HAP-1 (cell line): ENCODE data around the gene TACC2.
"Not testable (repeated sequence)": the region's sequence is repeated elsewhere in the genome, so short reads cannot be mapped to it uniquely, and the experiment has no call there.

ENCODE experiments used
- DNase-seq, 2 experiments: peaks; one replicate each; pipeline ENCODE4 v3.0.0-alpha.2; 2016 to 2020; ENCODE audit warnings: low spot score in 2 of 2
- H3K27me3 ChIP-seq: fragments of 250-450 bp; sonication (Bioruptor Pico); 2 replicates; pipeline ENCODE4 v1.5.1; 2020; ENCODE audit warnings: low read depth, mild to moderate bottlenecking, moderate library complexity
- H3K36me3 ChIP-seq: fragments of 250-450 bp; sonication (Bioruptor Pico); replicated peaks from 2 replicates; pipeline ENCODE4 v1.5.1; 2020; ENCODE audit warnings: mild to moderate bottlenecking
- H3K4me1 ChIP-seq: fragments of 250-450 bp; sonication (Bioruptor Pico); 2 replicates; pipeline ENCODE4 v1.5.1; 2020; ENCODE audit warnings: mild to moderate bottlenecking
- H3K4me3 ChIP-seq: fragments of 250-450 bp; sonication (Bioruptor Pico); 2 replicates; pipeline ENCODE4 v1.5.1; 2020; ENCODE audit warnings: mild to moderate bottlenecking, moderate library complexity
- H3K9me3 ChIP-seq: fragments of 250-450 bp; sonication (Bioruptor Pico); 2 replicates; pipeline ENCODE4 v1.5.1; 2020; ENCODE audit warnings: mild to moderate bottlenecking, moderate library complexity
- in situ Hi-C: fragments of 300-500 bp; cut with MboI; formaldehyde crosslinking; loops from 3 replicates; pipeline ENCODE4 v1.14.3; 2020; ENCODE audit warnings: low sequenced_read_pairs, inconsistent platforms, mixed read lengths

TACC2 gene

GRCh38 chr10:122051609-122052385 lies 62.8 kb downstream of the TACC2 start:
- Histone ChIP-seq H3K4me3 (no peak overlapping the region), H3K9me3 (no peaks in the 10 kb centered on the region), H3K4me1 (peaks cover 5% of the 10 kb centered on the region; the same call in 1 of the 2 replicates), H3K27me3 (no peaks in the 10 kb centered on the region), H3K36me3 (no peaks in the 10 kb centered on the region)
- in situ Hi-C loops: no loop called here
- peak in 1 of 2 experiments; percentile 73 for DNase-seq

DNA sequence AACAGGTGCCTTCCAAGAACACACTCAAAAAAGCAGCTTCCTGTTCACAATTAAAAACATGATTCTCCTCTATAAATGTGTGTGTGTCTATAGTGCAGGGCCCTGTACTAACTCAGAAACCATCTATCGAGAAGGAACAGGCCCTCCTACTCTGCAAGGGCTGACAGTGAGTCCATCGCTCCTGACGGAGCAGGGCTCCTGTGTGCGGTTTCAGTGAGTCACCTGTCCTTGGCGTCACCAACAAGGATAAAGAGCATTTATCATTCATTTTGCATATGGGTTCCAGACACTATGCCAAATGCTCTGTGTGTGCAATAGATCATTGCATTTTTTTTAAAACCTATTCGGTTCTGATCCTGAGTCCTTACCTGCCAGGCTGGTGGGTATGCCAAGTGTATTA lies 63.7 kb downstream of the TACC2 start:
- H3K27me3 ChIP-seq: no peaks in the 10 kb centered on the region
- no peaks in the 10 kb centered on the region for H3K36me3 ChIP-seq
- H3K4me1 ChIP-seq: peaks cover 5% of the 10 kb centered on the region; the same call in 1 of the 2 replicates
- H3K9me3 ChIP-seq: no peaks in the 10 kb centered on the region
- H3K4me3 ChIP-seq: no peak overlapping the region
- in situ Hi-C loops: no loop called here
- no peak for DNase-seq

DNA sequence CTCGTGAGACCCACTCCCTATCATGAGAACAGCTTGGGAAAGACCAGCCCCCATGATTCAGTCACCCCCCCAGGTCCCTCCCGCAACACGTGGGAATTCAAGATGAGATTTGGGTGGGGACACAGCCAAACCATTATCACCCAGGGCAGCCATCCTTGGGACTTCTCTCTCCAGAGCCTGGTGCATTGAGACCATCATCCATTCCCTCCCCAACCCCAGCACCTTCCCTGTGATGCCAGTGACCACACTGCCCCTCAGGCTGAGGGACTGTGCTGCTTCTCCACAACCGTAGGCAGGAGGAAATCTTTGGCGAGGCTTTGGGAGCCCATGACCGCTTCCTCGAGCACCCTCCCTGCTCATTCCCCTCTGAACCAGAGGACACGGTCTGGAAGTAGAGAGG lies 64.4 kb downstream of the TACC2 start:
- in situ Hi-C loops: no loop called here

DNA sequence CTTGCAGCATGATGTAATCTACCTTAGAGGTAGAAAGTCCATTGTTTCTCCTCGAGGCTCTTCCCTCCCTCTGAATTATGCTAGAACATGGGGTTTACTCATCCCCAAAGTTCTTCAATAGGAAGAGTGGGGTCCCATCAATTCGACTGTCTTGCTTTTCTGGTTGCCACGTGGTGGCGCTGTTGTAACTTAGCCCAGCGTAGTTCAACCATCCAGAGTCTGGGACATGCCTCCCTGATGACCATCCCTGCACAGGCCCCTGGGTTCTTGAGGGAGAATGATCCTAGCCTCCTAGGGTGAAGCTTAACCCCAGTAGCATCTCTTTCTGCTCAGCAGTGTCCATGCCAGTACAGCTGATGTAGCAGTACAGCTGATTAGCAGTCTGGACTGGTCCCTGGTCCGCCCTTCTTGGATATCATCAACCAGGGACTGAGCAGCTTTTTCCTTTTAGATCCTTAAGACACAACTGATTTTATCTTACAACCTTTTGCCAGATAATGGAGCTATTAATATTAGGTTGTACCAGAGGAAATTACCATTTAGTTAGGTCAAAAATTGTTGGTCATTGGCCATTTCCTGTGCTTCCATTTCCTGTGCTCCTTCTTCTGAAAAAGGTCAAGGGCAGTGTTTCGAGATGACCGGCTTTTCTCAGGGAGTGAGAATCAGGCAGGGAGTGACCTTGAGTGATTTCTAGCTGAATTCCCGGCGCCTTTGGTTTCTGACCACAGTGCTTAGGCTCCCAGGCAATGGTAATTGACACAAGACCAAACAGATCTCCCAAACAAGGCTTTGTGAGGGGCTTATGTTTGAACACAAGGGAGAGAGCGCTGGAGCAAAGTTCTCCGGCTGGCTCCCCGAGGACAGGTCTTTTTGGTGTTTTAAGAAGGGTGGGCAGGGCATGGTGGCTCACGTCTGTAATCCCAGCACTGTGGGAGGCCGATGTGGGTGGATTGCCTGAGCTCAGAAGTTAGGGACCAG lies 65.4 kb downstream of the TACC2 start:
- Histone ChIP-seq H3K4me1 (no peaks in the 10 kb centered on the region), H3K36me3 (no peaks in the 10 kb centered on the region), H3K9me3 (no peaks in the 10 kb centered on the region), H3K4me3 (no peak overlapping the region), H3K27me3 (no peaks in the 10 kb centered on the region)
- in situ Hi-C loops: no loop called here
- peak in 1 of 2 experiments; percentile 71 for DNase-seq

More for the DNA sequence above, 64.4 kb downstream of the TACC2 start:
- H3K9me3 ChIP-seq: no peaks in the 10 kb centered on the region
- no peak for DNase-seq
- peaks cover 5% of the 10 kb centered on the region; the same call in 1 of the 2 replicates for H3K4me1 ChIP-seq
- no peaks in the 10 kb centered on the region for H3K27me3 ChIP-seq
- no peaks in the 10 kb centered on the region for H3K36me3 ChIP-seq
- no peak overlapping the region for H3K4me3 ChIP-seq

DNA sequence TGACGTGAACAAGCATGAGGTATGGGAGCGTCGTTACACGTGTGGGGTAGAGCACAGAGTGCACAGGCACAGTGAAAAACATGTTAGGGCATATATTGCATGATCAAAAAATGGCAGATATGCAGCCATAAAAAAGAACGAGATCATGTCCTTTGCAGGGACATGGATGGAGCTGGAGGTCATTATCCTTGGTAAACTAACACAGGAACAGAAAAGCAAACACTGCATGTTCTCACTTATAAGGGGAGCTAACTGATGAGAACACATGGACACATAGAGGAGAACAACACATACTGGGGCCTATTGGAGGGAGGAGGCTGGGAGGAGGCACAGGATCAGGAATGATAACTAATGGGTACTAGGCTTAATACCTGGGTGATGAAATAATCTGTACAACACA lies 66.3 kb downstream of the TACC2 start:
- in situ Hi-C loops: no loop called here
- no peaks in the 10 kb centered on the region for H3K36me3 ChIP-seq
- H3K4me1 ChIP-seq: no peaks in the 10 kb centered on the region
- H3K9me3 ChIP-seq: no peaks in the 10 kb centered on the region
- H3K4me3 ChIP-seq: no peak overlapping the region
- no peak for DNase-seq
- H3K27me3 ChIP-seq: no peaks in the 10 kb centered on the region

GRCh38 chr10:122056431-122057094 lies 67.6 kb downstream of the TACC2 start:
- Histone ChIP-seq H3K27me3 (no peaks in the 10 kb centered on the region), H3K9me3 (no peaks in the 10 kb centered on the region), H3K4me1 (no peaks in the 10 kb centered on the region), H3K36me3 (no peaks in the 10 kb centered on the region), H3K4me3 (no peak overlapping the region)
- in situ Hi-C loops: no loop called here
- no peak for DNase-seq

DNA sequence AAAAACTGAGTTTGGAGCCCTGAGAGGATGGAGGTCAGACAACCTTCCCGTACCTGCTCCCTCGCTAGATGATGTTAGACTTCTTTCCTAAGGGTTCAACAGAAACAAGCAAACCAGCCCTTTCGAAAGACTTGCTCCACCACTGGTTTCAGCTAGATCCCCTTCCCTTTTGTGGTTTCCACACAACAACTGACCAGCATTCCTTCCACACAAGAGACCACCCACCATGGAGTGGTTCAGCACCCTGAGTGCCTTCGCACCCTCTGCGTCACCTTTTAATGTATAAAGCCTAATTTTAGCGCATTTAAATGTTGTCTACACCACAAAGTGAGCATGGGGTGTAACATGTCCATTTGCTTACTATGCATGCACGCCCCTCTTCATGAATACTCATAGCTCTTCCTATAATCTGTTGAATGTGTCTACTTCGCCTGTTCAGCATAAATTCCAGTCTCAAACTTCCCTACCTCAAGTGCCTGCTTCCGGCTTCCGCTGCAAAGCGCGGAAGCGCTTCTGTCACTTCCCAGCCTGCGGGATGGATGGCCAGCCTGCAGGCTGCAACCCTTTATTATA lies 69.0 kb downstream of the TACC2 start:
- in situ Hi-C loops: no loop called here
- Histone ChIP-seq H3K4me3 (no peak overlapping the region), H3K27me3 (no peaks in the 10 kb centered on the region), H3K36me3 (no peaks in the 10 kb centered on the region), H3K4me1 (peaks cover 1% of the 10 kb centered on the region; the same call in 1 of the 2 replicates), H3K9me3 (no peaks in the 10 kb centered on the region)
- no peak for DNase-seq

GRCh38 chr10:122060250-122060649 lies 71.3 kb downstream of the TACC2 start:
- Histone ChIP-seq H3K4me3 (no peak overlapping the region), H3K4me1 (peaks cover 8% of the 10 kb centered on the region), H3K27me3 (no peaks in the 10 kb centered on the region), H3K36me3 (no peaks in the 10 kb centered on the region), H3K9me3 (no peaks in the 10 kb centered on the region)
- in situ Hi-C loops: no loop called here
- DNase-seq: no peak

GRCh38 chr10:122062831-122063674 lies 74.1 kb downstream of the TACC2 start:
- in situ Hi-C loops: no loop called here
- H3K9me3 ChIP-seq: no peaks in the 10 kb centered on the region; the same call in 1 of the 2 replicates
- H3K36me3 ChIP-seq: no peaks in the 10 kb centered on the region
- peaks cover 8% of the 10 kb centered on the region for H3K4me1 ChIP-seq
- no peaks in the 10 kb centered on the region for H3K27me3 ChIP-seq
- peak; percentile 59 to 68 for DNase-seq
- H3K4me3 ChIP-seq: no peak overlapping the region

GRCh38 chr10:122066337-122066939 lies 77.5 kb downstream of the TACC2 start:
- H3K27me3 ChIP-seq, H3K9me3 ChIP-seq, H3K36me3 ChIP-seq, in situ Hi-C loops, H3K4me3 ChIP-seq, DNase-seq, H3K4me1 ChIP-seq: not testable (repeated sequence)

- DNase-seq: no peak
- H3K27me3 ChIP-seq: no peaks in the 10 kb centered on the region
- in situ Hi-C loops: no loop called here
- no peak overlapping the region for H3K4me3 ChIP-seq
- H3K9me3 ChIP-seq: no peaks in the 10 kb centered on the region; the same call in 1 of the 2 replicates
- no peaks in the 10 kb centered on the region for H3K36me3 ChIP-seq
- peaks cover 5% of the 10 kb centered on the region for H3K4me1 ChIP-seq
Observed at GRCh38 chr10:122068844-122069243, 79.9 kb downstream of the TACC2 start.

DNA sequence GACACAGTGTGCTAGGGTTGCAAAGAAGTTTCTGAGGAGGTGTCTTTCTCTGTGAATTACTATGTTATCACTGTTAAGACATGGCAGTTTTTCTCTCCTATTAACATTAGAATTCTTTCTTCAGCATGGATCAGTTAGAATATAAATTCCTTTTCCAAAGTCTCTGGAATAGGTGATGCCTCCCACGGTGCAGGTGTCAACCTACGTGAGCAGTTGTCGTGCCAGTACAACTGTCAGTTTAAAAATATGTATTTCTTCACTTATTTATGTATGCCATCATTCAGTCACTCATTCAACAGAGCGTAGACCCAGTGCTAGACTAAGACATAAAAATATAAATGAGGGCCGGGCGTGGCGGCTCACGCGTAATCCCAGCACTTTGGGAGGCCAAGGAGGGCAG lies 83.5 kb downstream of the TACC2 start:
- Histone ChIP-seq H3K27me3 (no peaks in the 10 kb centered on the region), H3K4me1 (no peaks in the 10 kb centered on the region), H3K36me3 (no peaks in the 10 kb centered on the region), H3K4me3 (no peak overlapping the region), H3K9me3 (no peaks in the 10 kb centered on the region)
- in situ Hi-C loops: no loop called here
- no peak for DNase-seq
